Astrocyte (in vitro differentiated cells and primary cell): ENCODE data around the gene QRICH1. TPM values are rescaled to one million over a fixed set of nuclear protein-coding genes. Genes with fewer than 3 reads are reported as not detected.

Source experiments
- DNase-seq: peaks from one replicate; pipeline ENCODE4 v3.0.0-alpha.2; 2010; ENCODE audit warnings: low read depth
- FAIRE-seq: peaks from 2 replicates; lab custom pipeline; 2011; peaks lifted over from hg19 to GRCh38; lab: Jason Lieb, UNC
- H2AFZ ChIP-seq: 2 replicates; pipeline ENCODE4 v1.6.0; 2012; ENCODE audit warnings: low read depth, low read length, inconsistent platforms
- H3K27ac ChIP-seq: 2 replicates; pipeline ENCODE4 v1.5.1; 2011; ENCODE audit warnings: low read depth, low read length, inconsistent platforms
- H3K27me3 ChIP-seq: 2 replicates; pipeline ENCODE4 v1.6.0; 2011; ENCODE audit warnings: low read length, inconsistent platforms; ENCODE audit not compliant: insufficient read depth
- H3K36me3 ChIP-seq: 2 replicates; pipeline ENCODE4 v1.5.1; 2011; ENCODE audit warnings: low read length, inconsistent platforms; ENCODE audit not compliant: insufficient read depth
- H3K4me1 ChIP-seq: 2 replicates; pipeline ENCODE4 v1.5.1; 2011; ENCODE audit warnings: low read length, inconsistent platforms; ENCODE audit not compliant: insufficient read depth
- H3K4me2 ChIP-seq: 2 replicates; pipeline ENCODE4 v1.6.0; 2012; ENCODE audit warnings: low read length, inconsistent platforms
- H3K4me3 ChIP-seq: 2 replicates; pipeline ENCODE4 v1.5.1; 2011; ENCODE audit warnings: low read depth, mild to moderate bottlenecking, low read length, inconsistent platforms; ENCODE audit not compliant: insufficient read depth
- H3K79me2 ChIP-seq: 2 replicates; pipeline ENCODE4 v1.6.0; 2012; ENCODE audit warnings: mild to moderate bottlenecking, low read length, inconsistent platforms; ENCODE audit not compliant: insufficient read depth
- H3K9ac ChIP-seq: 2 replicates; pipeline ENCODE4 v1.6.0; 2012; ENCODE audit warnings: mild to moderate bottlenecking, low read length, inconsistent platforms
- H3K9me3 ChIP-seq: 2 replicates; pipeline ENCODE4 v1.5.1; 2012; ENCODE audit warnings: low read depth, mild to moderate bottlenecking, low read length, inconsistent platforms; ENCODE audit not compliant: insufficient read depth
- H4K20me1 ChIP-seq: 2 replicates; pipeline ENCODE4 v1.6.0; 2012; ENCODE audit warnings: low read length, inconsistent platforms; ENCODE audit not compliant: insufficient read depth
- H3K27ac Mint-ChIP-seq: one replicate; pipeline ENCODE4 v1.8.0; 2021; ENCODE audit warnings: mild to moderate bottlenecking, mixed read lengths; ENCODE audit not compliant: unreplicated experiment
- H3K27me3 Mint-ChIP-seq: one replicate; pipeline ENCODE4 v1.8.0; 2021; ENCODE audit warnings: low read depth, mixed read lengths; ENCODE audit not compliant: unreplicated experiment
- H3K36me3 Mint-ChIP-seq: one replicate; pipeline ENCODE4 v1.8.0; 2021; ENCODE audit warnings: low read depth, mixed read lengths; ENCODE audit not compliant: unreplicated experiment
- H3K4me1 Mint-ChIP-seq: one replicate; pipeline ENCODE4 v1.8.0; 2021; ENCODE audit warnings: low read depth, mixed read lengths; ENCODE audit not compliant: unreplicated experiment
- H3K4me3 Mint-ChIP-seq: one replicate; pipeline ENCODE4 v1.8.0; 2021; ENCODE audit warnings: mild to moderate bottlenecking, moderate library complexity, mixed read lengths; ENCODE audit not compliant: unreplicated experiment
- H3K9me3 Mint-ChIP-seq: one replicate; pipeline ENCODE4 v1.8.0; 2021; ENCODE audit warnings: mild to moderate bottlenecking, mixed read lengths; ENCODE audit not compliant: unreplicated experiment
- CTCF ChIP-seq: IDR thresholded peaks from 2 replicates; pipeline ENCODE4 v1.5.1; 2011; ENCODE audit warnings: low read depth, mild to moderate bottlenecking, inconsistent platforms, low read length, moderate library complexity; ENCODE audit not compliant: insufficient read depth
- EZH2 ChIP-seq: IDR thresholded peaks from 2 replicates; pipeline ENCODE4 v1.6.1; 2012; ENCODE audit warnings: mild to moderate bottlenecking, low read length, inconsistent platforms; ENCODE audit not compliant: insufficient read depth
- total RNA-seq: library from RNA; stranded (reverse); gene quantifications from 2 replicates; pipeline ENCODE4 v1.2.1, GENCODE V29; 2021

Gene QRICH1
- total RNA-seq, 1 donor from 2014 or later: 119 TPM

GRCh38 chr3:49017229-49017970 lies 76.5 kb downstream of the QRICH1 start:
- TF ChIP-seq EZH2 (no peak), CTCF (no peak)
- peak overlapping the region; percentile 83 for H3K4me3 Mint-ChIP-seq
- no peak for FAIRE-seq
- H3K27me3 ChIP-seq: no peaks in the 10 kb centered on the region
- peak overlapping the region; percentile 66 for H3K27ac Mint-ChIP-seq
- H2AFZ ChIP-seq: peak overlapping the region; percentile 87
- peaks cover 73% of the 10 kb centered on the region for H3K79me2 ChIP-seq
- H3K36me3 Mint-ChIP-seq: peaks cover 16% of the 10 kb centered on the region
- peak overlapping the region; percentile 98 for H3K4me2 ChIP-seq
- H3K9me3 ChIP-seq: no peaks in the 10 kb centered on the region
- no peak for DNase-seq
- peaks cover 47% of the 10 kb centered on the region for H4K20me1 ChIP-seq
- H3K27ac ChIP-seq: peak overlapping the region; percentile 52
- peak overlapping the region; percentile 81 for H3K9ac ChIP-seq
- no peaks in the 10 kb centered on the region for H3K27me3 Mint-ChIP-seq
- peaks cover 22% of the 10 kb centered on the region for H3K4me1 ChIP-seq
- H3K4me3 ChIP-seq: peak overlapping the region; percentile 79
- peaks cover 23% of the 10 kb centered on the region for H3K36me3 ChIP-seq
- no peaks in the 10 kb centered on the region for H3K9me3 Mint-ChIP-seq
- H3K4me1 Mint-ChIP-seq: peaks cover 12% of the 10 kb centered on the region

- peak overlapping the region; percentile 81 for H3K9ac ChIP-seq
These were observed 77.2 kb downstream of the QRICH1 start for GRCh38 chr3:49016414-49017228.

More at GRCh38 chr3:49016414-49017228, 77.2 kb downstream of the QRICH1 start:
- Histone ChIP-seq H4K20me1 (peaks cover 54% of the 10 kb centered on the region), H2AFZ (no peak overlapping the region), H3K27ac (no peak overlapping the region), H3K4me2 (peak overlapping the region; percentile 98), H3K4me3 (no peak overlapping the region), H3K9me3 (no peaks in the 10 kb centered on the region), H3K4me1 (peaks cover 22% of the 10 kb centered on the region), H3K79me2 (peaks cover 77% of the 10 kb centered on the region), H3K27me3 (no peaks in the 10 kb centered on the region), H3K36me3 (peaks cover 27% of the 10 kb centered on the region)
- Mint-ChIP-seq H3K4me3 (peak overlapping the region; percentile 62), H3K4me1 (peaks cover 12% of the 10 kb centered on the region), H3K27me3 (no peaks in the 10 kb centered on the region), H3K36me3 (peaks cover 24% of the 10 kb centered on the region), H3K9me3 (no peaks in the 10 kb centered on the region), H3K27ac (peak overlapping the region; percentile 18)
- DNase-seq (no peak), FAIRE-seq (no peak)
- TF ChIP-seq EZH2 (no peak), CTCF (no peak)
